Activated T-helper 17 cell treated with anti-CD3 and anti-CD28 coated beads, Interleukin-2, amount 50 U/mL, for 72 hours (primary cell): Measurements from ENCODE around the gene INTS14. TPM values are rescaled to one million over a fixed set of nuclear protein-coding genes. Genes with fewer than 3 reads are reported as not detected.
"Not testable (repeated sequence)": the region's sequence is repeated elsewhere in the genome, so short reads cannot be mapped to it uniquely, and the experiment has no call there.

Experiments used
- ATAC-seq: fragments of 150-1000 bp; cut with Tn5 transposase; replicated peaks from 2 replicates; pipeline ENCODE4 v1.10.0; 2021; ENCODE audit warnings: mild to moderate bottlenecking, moderate library complexity
- H3K27ac Mint-ChIP-seq: one replicate; pipeline ENCODE4 v1.8.0; 2022; ENCODE audit warnings: mixed read lengths
- H3K27me3 Mint-ChIP-seq: one replicate; pipeline ENCODE4 v1.8.0; 2022; ENCODE audit warnings: mixed read lengths
- H3K36me3 Mint-ChIP-seq: one replicate; pipeline ENCODE4 v1.8.0; 2022; ENCODE audit warnings: low read depth, mild to moderate bottlenecking, mixed read lengths
- H3K4me1 Mint-ChIP-seq: one replicate; pipeline ENCODE4 v1.8.0; 2022; ENCODE audit warnings: mixed read lengths
- H3K4me3 Mint-ChIP-seq: one replicate; pipeline ENCODE4 v1.8.0; 2022; ENCODE audit warnings: mild to moderate bottlenecking, mixed read lengths
- H3K9me3 Mint-ChIP-seq: one replicate; pipeline ENCODE4 v1.8.0; 2022; ENCODE audit warnings: mixed read lengths
- total RNA-seq, 2 donors: library from RNA; stranded (reverse); gene quantifications; one replicate each; pipeline ENCODE4 v1.2.3, GENCODE V29; 2022

INTS14 gene
- total RNA-seq, 2 donors from 2014 or later, result 40.0 to 77.6 TPM

DNA sequence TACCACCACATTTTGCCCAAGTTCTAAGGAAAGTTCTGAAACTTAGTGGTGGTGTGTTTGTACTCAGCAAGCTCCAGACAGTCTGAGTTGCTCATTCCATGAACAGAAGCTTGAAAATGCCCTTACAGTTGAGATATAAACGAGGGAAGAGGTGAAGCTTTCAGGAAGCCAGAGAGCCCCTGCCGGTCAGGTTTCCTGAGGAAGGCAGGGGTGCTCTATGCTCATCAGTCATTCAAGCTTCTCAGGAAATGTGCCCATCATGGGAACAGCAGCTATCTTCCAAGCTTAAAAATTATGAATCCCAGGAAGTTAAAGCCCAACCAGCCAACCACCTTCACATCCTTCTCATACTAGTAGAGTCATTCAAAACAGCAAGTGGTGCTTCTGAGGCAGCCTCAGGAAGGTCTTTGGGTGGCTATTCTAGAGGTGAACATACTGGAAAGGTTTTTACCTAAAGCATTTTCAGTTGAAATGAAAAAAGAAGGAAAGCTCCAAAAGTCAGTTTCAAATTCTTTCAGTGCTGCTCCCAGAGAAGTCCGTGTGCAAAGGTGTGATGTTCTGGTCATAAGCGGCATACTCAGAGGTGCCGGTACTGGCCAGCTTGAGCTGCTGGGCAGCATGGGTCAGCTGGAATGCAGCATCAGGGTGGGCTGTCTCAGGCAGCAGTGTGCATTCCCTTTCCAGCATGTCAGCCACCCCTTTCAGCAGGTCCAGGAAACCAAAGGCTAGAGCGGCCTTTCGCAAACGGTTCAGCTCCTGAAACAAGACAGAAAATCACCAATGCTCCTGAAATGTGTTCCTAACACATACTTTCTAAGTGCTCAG is 31.8 kb downstream of the INTS14 start:
- ATAC-seq, result no peak
- Mint-ChIP-seq H3K36me3 (peaks cover 97% of the 10 kb centered on the region), H3K27me3 (no peaks in the 10 kb centered on the region), H3K4me1 (peaks cover 4% of the 10 kb centered on the region), H3K4me3 (no peak overlapping the region), H3K27ac (no peak overlapping the region), H3K9me3 (no peaks in the 10 kb centered on the region)

GRCh38 chr15:65577129-65577996 is 33.6 kb downstream of the INTS14 start:
- no peaks in the 10 kb centered on the region for H3K27me3 Mint-ChIP-seq
- H3K27ac Mint-ChIP-seq, result no peak overlapping the region
- no peaks in the 10 kb centered on the region for H3K9me3 Mint-ChIP-seq
- no peaks in the 10 kb centered on the region for H3K4me1 Mint-ChIP-seq
- H3K4me3 Mint-ChIP-seq, result no peak overlapping the region
- ATAC-seq, result no peak
- H3K36me3 Mint-ChIP-seq, result peaks cover 85% of the 10 kb centered on the region

GRCh38 chr15:65576664-65577063 is 34.3 kb downstream of the INTS14 start:
- Mint-ChIP-seq H3K27me3 (no peaks in the 10 kb centered on the region), H3K9me3 (no peaks in the 10 kb centered on the region), H3K4me1 (no peaks in the 10 kb centered on the region), H3K4me3 (no peak overlapping the region), H3K36me3 (peaks cover 85% of the 10 kb centered on the region), H3K27ac (no peak overlapping the region)
- ATAC-seq, result no peak

DNA sequence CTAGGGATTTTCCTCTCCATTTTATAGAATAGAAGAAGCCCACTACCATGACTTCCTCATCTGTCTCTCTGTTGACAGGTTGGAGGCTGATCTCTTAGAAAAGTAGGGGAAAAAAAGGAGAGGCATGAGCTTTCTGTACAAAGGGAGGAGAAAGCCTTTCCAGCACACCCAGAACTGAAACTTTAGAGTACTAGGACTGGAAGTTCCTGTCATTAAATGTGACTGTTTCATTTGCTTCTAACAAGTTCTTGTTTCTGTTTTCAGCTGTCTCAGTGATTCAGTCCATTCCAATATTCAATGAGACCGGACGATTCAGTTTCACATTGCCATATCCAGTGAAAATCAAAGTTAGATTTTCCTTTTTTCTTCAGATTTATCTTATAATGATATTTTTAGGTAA is 39.0 kb downstream of the INTS14 start:
- peaks cover 81% of the 10 kb centered on the region for H3K36me3 Mint-ChIP-seq
- no peaks in the 10 kb centered on the region for H3K27me3 Mint-ChIP-seq
- no peak overlapping the region for H3K27ac Mint-ChIP-seq
- no peak overlapping the region for H3K4me3 Mint-ChIP-seq
- H3K4me1 Mint-ChIP-seq, result no peaks in the 10 kb centered on the region
- ATAC-seq, result no peak
- no peaks in the 10 kb centered on the region for H3K9me3 Mint-ChIP-seq

DNA sequence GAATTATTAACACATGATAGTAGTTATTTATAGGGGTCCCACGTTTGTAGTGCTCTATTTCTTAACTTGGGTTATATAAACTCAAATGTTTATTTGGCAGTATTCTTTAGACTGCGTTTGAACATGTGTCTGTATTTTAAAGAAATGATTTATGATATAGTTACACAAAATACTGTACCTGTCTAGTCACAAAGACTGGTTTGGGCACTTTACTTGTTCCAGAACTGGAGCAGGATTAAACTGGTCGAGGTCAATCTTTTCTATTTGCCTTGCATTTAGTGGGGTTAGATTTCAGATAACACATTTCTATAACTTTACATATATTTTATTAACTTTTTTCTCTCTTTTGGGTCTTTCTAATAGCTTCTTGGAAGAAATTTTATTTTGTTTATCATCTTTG is 41.2 kb downstream of the INTS14 start:
- Mint-ChIP-seq H3K4me1 (no peaks in the 10 kb centered on the region), H3K9me3 (no peaks in the 10 kb centered on the region), H3K36me3 (peaks cover 78% of the 10 kb centered on the region), H3K27me3 (no peaks in the 10 kb centered on the region), H3K4me3 (no peak overlapping the region), H3K27ac (no peak overlapping the region)
- ATAC-seq, result no peak

DNA sequence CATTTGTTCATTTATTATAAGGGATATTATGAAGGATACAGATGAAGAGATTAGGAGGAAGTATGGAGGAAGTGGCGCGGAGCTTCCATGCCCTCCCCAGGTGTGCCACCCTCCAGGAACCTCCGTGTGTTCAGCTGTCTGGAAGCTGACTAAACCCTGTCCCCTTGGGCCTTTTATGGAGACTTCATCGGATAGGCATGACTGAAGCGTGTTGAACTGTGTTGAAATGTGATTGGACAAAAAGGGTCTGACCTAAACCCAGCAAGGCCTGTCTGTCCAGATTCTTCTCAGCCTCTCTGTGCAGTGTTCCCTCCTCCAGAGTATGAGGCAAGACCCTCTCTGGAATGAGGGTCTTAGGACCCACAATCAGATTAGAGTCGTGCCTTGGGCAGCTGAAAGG is 49.0 kb downstream of the INTS14 start:
- H3K27me3 Mint-ChIP-seq, result no peaks in the 10 kb centered on the region
- H3K27ac Mint-ChIP-seq, result no peak overlapping the region
- ATAC-seq, result no peak
- H3K36me3 Mint-ChIP-seq, result peaks cover 85% of the 10 kb centered on the region
- H3K9me3 Mint-ChIP-seq, result no peaks in the 10 kb centered on the region
- no peak overlapping the region for H3K4me3 Mint-ChIP-seq
- H3K4me1 Mint-ChIP-seq, result peaks cover 3% of the 10 kb centered on the region

DNA sequence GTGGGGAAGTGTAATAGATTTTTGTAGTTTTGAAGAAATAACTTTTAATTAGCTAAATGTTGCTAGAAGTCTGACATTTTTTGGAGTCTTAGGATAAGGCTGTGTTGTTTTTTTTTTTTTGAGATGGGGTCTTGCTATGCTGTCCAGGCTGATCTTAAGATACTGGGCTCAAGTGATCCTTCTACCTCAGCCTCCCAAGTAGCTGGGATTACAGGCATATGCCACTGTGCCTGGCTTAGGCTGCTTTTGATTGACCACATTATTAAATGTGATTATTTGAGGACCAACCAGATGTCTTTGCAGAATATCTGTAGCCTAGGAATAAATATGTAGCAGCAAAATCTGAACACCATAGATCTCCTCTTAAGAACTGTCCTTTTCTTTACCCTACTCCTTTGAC is 51.0 kb downstream of the INTS14 start:
- no peaks in the 10 kb centered on the region for H3K27me3 Mint-ChIP-seq
- H3K36me3 Mint-ChIP-seq, result peaks cover 89% of the 10 kb centered on the region
- no peak overlapping the region for H3K4me3 Mint-ChIP-seq
- ATAC-seq, result no peak
- H3K9me3 Mint-ChIP-seq, result no peaks in the 10 kb centered on the region
- H3K4me1 Mint-ChIP-seq, result peaks cover 3% of the 10 kb centered on the region
- no peak overlapping the region for H3K27ac Mint-ChIP-seq

- peaks cover 89% of the 10 kb centered on the region for H3K36me3 Mint-ChIP-seq
- peak overlapping the region; percentile 41 for H3K27ac Mint-ChIP-seq
- no peak for ATAC-seq
- H3K27me3 Mint-ChIP-seq, result no peaks in the 10 kb centered on the region
- H3K4me1 Mint-ChIP-seq, result peaks cover 3% of the 10 kb centered on the region
- H3K9me3 Mint-ChIP-seq, result no peaks in the 10 kb centered on the region
- no peak overlapping the region for H3K4me3 Mint-ChIP-seq
Measured at GRCh38 chr15:65558997-65559760, 51.8 kb downstream of the INTS14 start.

- H3K36me3 Mint-ChIP-seq, result peaks cover 89% of the 10 kb centered on the region
- peaks cover 3% of the 10 kb centered on the region for H3K4me1 Mint-ChIP-seq
- H3K4me3 Mint-ChIP-seq, result no peak overlapping the region
- H3K27ac Mint-ChIP-seq, result no peak overlapping the region
- no peaks in the 10 kb centered on the region for H3K9me3 Mint-ChIP-seq
- no peak for ATAC-seq
- no peaks in the 10 kb centered on the region for H3K27me3 Mint-ChIP-seq
Measured at GRCh38 chr15:65558336-65558735, 52.6 kb downstream of the INTS14 start.

DNA sequence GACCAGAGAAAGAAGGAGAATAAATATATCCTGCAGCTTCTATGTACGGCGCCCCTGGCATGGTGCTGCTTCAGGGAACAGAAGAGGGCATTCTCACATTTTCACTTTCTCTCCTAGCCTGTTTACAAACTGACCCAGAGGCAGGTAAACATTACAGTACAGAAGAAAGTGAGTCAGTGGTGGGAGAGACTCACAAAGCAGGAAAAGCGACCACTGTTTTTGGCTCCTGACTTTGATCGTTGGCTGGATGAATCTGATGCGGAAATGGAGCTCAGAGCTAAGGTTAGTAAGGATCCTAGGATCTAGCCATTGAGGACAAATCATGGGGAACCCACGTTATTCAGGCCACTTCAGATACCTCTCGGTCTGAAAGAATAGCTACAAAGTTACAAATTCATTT is 54.3 kb downstream of the INTS14 start:
- Mint-ChIP-seq H3K9me3 (no peaks in the 10 kb centered on the region), H3K27me3 (no peaks in the 10 kb centered on the region), H3K4me3 (no peak overlapping the region), H3K36me3 (peaks cover 76% of the 10 kb centered on the region), H3K4me1 (peaks cover 3% of the 10 kb centered on the region), H3K27ac (no peak overlapping the region)
- ATAC-seq, result no peak

DNA sequence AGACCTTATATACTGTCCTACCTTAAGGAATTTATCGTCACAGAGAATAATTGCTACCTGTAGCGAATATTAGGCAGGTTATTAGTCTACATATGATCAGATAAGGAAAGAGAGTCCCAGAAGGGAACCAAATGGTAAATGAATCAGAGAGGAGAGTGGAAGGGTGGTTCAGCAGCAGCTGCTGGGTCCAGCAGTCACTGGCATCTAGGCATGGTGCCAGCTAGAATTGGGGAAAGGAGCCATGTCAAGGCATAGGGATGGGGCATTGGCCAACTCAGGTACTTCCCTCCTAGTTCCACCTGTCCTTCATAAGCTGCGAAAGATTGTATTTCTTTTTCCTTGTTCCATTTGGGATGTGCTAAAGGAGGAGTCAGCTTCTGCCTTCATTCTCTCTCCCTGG is 57.2 kb downstream of the INTS14 start:
- ATAC-seq, result no peak
- Mint-ChIP-seq H3K36me3 (peaks cover 56% of the 10 kb centered on the region), H3K4me3 (no peak overlapping the region), H3K9me3 (no peaks in the 10 kb centered on the region), H3K27me3 (no peaks in the 10 kb centered on the region), H3K4me1 (peaks cover 14% of the 10 kb centered on the region), H3K27ac (peak overlapping the region; percentile 6)

DNA sequence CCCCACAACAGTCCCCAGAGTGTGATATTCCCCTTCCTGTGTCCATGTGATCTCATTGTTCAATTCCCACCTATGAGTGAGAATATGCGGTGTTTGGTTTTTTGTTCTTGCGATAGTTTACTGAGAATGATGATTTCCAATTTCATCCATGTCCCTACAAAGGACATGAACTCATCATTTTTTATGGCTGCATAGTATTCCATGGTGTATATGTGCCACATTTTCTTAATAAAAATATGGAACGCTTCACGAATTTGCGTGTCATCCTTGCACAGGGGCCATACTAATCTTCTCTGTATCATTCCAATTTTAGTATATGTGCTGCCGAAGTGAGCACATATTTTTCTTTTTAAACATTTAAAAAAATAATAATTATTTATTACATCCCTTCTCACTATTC is 58.1 kb downstream of the INTS14 start:
- peaks cover 14% of the 10 kb centered on the region for H3K4me1 Mint-ChIP-seq
- not testable (repeated sequence) for H3K4me3 Mint-ChIP-seq, H3K27me3 Mint-ChIP-seq, H3K27ac Mint-ChIP-seq, H3K9me3 Mint-ChIP-seq, ATAC-seq
- H3K36me3 Mint-ChIP-seq, result peaks cover 47% of the 10 kb centered on the region

DNA sequence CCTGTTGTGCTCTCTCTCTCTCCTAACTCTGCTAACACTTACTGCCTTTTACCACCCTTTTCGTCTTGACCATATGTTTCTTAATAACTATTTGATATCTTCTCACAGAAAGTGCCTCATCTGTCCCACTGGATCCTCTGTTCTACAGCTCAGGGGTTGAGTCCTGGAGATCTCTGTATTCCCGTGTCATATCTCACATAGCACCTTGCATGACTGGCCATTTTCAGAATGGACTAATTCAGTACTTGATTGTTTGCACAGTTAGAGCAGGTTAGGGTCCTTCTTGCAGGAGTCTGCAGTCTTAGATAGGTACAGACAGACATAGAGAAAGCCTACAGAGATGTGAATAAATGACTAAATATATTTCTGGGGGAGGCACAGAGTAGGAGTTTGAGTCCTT is 59.7 kb downstream of the INTS14 start:
- H3K36me3 Mint-ChIP-seq, result peaks cover 32% of the 10 kb centered on the region
- no peaks in the 10 kb centered on the region for H3K9me3 Mint-ChIP-seq
- H3K27ac Mint-ChIP-seq, result peak overlapping the region; percentile 47
- ATAC-seq, result no peak
- no peaks in the 10 kb centered on the region for H3K27me3 Mint-ChIP-seq
- H3K4me3 Mint-ChIP-seq, result peak overlapping the region; percentile 6
- H3K4me1 Mint-ChIP-seq, result peaks cover 17% of the 10 kb centered on the region

GRCh38 chr15:65550681-65551098 is 60.2 kb downstream of the INTS14 start:
- peaks cover 27% of the 10 kb centered on the region for H3K36me3 Mint-ChIP-seq
- H3K9me3 Mint-ChIP-seq, result no peaks in the 10 kb centered on the region
- H3K4me3 Mint-ChIP-seq, result peak overlapping the region; percentile 6
- H3K27me3 Mint-ChIP-seq, result no peaks in the 10 kb centered on the region
- peaks cover 17% of the 10 kb centered on the region for H3K4me1 Mint-ChIP-seq
- H3K27ac Mint-ChIP-seq, result peak overlapping the region; percentile 47
- ATAC-seq, result peak; percentile 12
